ENCODE results near the gene CDK12.

CDK12 gene

GRCh38 chr17:39581071-39581758 lies 119.9 kb downstream of the CDK12 start:
- in situ Hi-C loops (cut with MboI; ENCODE audit: low sequenced_read_pairs), result no loop called here

- in situ Hi-C loops (cut with MboI; ENCODE audit: low sequenced_read_pairs), result no loop called here
These were observed 120.4 kb downstream of the CDK12 start for GRCh38 chr17:39581759-39582085.

GRCh38 chr17:39582658-39583057 lies 121.4 kb downstream of the CDK12 start:
- in situ Hi-C loops (cut with MboI; ENCODE audit: low sequenced_read_pairs), result no loop called here

All from hTERT RPE-1 (cell line).